Ureter (tissue), 1 donor: ENCODE results near the gene PPP6R2. TPM values are rescaled to one million over a fixed set of nuclear protein-coding genes. Genes with fewer than 3 reads are reported as not detected.
A peak's percentile ranks its signal among the peaks of the same experiment; 100 is the strongest.

Experiments
- DNase-seq: peaks from one replicate; pipeline ENCODE4 v3.0.0-alpha.2; 2020; ENCODE audit warnings: low spot score
- total RNA-seq: library from RNA; stranded (reverse); gene quantifications from one replicate; pipeline ENCODE4 v1.2.4, GENCODE V29; 2023
- donor health status: DM: yes; HTN: yes; CAD: no.

Gene PPP6R2
- total RNA-seq, 1 donor from 2014 or later = 63.5 TPM

DNA sequence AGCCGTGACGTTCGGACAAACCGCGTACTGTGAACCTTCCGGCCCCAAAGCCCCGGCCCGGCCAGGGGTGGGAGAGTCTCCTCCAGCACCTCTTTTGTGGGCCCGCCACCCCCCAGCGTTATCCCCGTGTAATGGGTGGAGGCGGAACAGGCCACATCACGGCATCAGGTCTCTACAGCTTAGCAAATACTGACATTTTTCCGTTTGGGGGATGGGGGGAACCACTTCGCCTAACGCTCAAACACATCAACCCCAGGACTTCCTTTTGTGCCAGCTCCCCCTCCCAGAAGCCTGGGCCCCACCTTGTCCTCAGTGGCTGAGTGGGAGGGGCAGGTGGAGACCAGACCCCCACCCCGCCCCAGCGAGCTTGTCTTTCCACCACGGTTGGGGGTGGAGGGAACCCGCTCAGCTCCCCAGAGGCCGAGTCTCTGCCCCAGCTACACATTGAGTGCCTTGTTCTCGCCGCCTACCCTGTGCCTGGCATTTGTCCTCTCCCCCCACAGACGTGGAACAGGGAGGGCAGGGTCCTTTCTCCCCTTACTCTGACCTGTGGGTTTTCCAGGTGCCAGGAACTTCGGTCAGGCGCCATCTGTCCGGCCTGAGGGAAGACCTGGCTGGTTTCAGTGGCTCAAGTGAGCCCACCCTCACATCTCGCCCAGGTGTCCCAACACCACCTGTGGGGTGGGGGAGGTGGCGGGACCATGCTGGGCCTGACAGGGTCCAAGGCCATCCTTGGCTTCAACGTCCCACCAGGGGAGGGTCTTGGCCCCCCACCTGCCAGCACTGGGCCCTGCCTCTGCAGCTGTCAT, 102.1 kb downstream of the PPP6R2 start:
- DNase-seq = no peak

DNA sequence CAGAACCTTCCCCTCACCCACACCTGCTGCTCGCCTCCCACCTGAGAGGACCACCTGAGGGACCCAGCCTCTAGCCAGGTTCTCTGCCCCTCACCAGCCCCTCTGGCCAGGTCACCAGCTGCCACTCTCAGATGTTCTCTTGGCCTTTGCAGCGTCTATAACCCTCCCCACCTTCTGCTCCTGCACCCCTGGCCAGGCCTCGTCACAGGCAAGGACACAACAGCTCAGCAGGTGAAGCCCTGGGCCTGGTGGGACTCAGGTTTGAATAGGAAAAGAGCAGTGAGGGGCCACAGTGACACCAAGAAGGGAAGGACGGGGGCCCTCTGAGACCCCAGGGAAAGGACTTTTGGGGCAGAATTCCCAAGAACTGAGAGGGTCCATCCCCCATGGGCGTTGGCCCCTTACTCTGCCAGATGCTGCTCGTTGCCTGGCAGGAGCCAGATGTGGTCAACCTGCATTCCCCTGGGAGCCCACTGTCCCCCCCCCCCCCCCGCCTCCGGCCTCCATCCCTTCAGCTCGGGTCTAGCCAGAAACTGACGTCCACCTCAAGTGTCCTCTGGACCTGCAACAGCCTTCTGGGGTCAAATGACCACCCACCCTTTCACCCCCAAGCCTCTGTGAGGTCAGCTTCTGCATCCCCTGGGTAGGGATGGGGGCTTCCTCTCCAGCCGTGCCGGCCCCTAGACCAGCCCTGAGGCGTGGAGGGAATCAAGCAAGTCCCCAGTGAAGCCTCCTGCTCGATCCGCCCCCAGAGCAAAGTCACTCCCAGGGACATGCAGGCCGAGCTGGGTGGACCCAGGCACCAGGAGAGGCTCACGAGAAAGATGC, 103.0 kb downstream of the PPP6R2 start:
- no peak for DNase-seq

DNA sequence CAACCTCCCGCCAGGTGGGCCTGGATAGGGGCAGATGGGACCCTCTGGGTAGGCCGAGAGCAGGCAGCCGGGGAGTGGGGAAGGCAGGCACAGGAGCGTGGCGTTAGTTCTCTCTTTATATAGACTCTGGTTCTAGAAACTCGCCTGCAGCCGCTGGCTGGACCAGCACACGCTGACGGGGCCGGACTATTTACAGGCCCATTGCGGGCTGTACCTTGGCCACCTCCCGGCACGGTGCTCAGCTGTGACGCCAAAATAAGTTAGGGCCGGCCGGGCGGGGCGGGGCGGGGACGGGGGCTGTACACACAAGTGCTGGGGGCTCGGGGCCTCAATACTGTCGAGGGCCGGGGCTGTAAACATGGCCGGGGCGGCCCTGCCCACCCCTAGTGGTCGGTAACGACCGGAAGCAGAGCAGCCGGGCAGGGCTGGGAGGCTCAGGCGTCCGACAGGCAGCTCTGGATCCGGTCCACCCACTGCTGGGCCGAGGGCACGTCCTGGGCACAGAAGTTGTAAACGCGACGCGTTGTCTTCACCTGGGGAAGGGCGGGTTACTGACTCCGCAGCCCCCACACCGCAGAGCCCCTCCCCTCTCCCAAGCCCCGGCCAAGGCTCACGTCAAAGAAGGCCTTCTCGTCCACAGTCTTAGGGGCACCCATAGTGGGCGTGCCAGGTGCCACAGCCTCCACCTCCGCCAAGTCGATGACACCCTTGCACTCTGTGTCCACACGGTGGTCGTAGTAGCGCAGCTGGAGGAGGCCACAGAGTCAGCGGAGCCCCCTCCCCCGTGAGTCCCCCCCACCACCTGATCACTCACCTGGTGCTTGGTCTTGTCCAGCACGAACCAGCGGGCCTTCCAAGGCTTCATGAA, 103.8 kb downstream of the PPP6R2 start:
- no peak for DNase-seq

DNA sequence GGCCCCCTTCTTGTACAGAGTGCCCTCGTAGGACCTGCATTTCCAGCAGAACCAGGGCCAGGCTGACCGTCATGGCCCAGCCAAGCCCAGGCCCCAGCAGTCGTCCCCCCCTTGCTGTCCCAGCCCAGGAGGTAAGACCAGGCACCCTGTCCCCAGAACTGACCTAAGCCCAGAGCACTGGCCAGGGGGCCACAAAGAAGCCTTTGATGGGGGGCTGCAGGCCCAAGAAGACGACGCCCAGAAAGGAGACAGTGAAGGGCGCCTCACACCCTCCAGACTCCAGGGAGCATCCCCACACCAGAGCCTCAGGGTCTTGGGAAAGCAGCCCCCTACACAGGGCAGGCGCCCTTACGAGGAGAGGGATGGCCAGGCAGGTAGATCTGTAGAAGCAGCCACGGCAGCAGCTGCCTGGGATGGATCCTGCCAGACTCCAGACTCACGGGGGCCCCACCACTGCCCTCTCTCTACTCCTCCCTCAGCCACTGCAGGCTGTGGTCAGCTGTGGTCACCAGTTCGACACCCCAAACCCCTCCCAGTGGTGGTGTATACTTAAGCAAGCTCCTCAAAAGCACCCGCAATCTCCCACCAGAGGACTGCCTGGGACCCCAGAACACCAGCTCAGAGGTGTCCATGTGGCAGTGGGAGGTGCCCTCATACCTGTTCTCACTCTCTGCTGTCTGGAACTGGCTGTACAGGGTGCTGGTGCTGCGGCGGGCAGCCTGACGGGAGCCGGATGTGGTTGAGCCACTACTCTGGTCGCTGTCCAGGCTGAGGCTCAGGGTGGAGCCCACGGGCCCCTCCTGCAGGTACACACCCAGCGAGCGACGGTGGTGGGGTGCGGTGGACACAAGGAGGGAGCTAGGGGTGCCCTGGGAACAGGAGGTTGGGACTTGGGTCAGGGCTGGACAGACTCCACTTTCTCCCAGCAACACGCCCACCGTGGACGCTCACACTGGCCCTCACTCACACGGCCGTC, 104.7 kb downstream of the PPP6R2 start:
- DNase-seq = no peak

DNA sequence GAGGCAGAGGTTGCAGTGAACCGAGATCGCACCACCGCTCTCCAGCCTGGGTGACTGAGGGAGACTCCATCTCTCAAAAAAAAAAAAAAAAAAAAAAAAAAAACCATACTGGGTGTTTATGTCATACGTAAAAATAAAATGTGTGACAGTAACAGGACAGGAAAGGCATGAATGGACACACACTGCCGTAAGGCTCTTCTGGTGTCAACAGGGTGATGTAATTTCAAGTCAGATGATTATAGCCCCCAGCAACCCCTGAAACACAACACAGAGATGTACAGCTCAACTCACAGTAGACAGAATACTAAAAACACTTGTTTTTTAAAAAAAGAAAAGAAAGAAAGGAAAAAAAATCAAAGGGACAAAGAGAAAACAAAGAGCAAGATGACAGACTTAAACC, 109.5 kb downstream of the PPP6R2 start:
- no peak for DNase-seq

DNA sequence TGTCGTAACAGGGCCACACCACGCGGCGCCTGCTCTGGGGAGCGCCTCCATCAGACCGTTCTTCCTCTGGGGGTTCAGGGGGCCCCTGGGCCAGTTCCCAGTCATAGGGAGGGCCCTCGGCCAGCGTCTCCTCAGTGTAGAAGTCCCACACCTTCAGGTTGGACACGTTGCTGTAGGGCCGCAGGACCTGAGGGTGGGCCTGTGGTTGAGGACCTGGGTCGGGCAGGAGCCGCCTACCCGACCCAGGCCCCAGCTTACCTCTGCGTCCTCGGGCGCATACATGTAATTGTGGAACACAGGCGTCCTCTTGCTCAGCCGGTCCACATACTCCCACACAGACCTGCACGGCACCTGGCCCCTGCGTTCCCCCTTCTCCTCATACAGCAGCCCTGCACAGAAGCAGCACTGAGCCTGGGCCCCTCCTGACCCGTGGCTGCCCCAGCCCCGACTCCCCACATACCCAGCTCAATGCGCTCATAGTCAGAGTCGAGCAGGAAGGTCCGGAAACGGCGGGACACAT, 111.5 kb downstream of the PPP6R2 start:
- no peak for DNase-seq

DNA sequence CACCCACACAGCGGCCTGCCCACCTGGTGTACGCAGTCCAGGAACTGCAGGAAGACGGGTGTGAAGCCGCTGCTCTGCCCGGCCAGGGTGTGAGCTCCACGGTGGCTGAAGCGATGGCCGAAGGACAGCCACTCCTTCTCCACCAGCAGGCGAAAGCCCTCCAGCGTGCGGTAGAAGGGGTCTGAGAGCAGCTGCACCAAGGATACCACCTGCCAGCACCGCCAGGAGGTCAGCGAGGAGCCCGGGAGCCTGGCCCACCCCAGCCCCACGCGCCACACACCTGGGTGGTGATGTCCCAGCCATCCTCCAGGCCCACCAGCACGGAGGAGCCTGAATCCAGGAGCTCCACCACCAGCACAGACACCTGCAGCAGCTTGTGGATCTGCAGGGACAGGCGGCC, 112.1 kb downstream of the PPP6R2 start:
- DNase-seq = no peak

DNA sequence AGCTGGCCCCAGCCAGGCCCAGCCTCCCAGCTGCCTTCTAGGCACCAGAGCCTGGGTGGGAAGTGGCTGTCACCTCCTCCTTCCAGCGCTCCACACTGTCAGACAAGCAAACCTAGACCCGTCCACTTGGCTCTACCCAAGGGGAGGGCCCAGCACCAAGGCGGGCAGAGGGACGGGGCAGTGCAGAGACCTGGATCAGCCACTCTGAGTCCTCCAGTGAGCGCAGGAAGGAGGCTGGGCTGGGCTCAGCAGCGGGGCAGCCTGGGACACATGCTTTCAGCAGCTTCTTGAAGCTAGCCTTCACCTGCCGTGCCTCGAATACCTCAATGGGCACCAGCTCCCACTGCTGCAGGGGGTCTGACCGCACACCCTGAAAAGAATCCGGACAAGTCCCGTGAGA, 112.9 kb downstream of the PPP6R2 start:
- DNase-seq = no peak

DNA sequence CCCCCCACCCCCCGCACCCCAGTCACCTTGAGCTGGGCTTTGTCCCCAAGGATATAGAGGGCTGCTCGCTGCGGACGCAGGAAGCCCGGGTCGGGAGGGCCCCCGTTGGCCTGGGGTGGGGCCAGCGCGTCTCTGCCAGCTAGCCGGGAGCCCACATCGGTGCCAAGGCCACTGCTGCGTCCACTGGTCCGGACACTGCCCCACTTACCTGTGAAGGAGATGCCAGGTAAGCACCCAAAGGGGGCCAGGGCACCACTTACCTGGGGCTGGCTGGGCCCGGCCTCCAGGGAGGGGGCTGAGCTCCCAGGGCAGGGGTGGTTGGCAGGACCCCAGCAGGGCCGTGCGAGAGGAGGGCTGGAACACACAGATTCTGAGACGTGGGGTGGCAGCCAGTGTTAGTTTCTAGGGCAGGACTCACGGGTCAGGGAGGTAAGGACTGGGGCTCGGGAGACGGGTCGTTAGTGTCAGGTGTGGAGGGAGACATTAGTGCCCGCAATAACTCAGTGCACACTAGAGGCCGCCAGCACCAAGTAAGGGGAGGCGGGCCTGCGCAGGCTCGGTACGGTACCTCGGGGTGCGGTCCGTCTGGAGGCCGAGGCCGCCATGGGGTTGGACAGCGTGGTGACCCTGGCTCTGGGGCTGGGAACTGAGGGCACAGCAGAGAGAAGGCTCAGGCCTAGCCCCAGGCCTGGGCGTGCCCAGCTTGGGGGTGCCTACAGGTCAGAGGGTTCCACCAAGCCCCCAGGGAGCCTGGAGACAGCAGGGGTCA, 113.5 kb downstream of the PPP6R2 start:
- DNase-seq = no peak

DNA sequence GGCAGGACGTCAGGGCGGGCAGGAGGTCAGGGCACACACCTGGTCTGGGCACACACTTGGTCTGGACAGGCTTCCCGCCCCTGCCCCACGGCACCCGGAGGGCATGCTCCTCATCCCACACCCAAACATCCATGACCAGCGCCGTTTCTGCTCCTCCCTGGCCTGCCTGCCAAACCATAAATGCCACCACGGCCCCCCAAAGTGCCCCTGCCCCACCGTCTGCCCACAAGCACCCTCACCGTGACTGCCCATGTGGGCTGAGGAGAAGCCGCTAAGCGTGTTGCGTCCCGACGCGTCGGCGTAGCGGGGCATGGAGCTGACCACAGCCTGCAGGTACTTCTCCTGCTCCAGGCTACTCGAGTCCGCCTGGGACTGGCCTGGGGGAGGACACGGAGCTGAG, 115.9 kb downstream of the PPP6R2 start:
- no peak for DNase-seq

DNA sequence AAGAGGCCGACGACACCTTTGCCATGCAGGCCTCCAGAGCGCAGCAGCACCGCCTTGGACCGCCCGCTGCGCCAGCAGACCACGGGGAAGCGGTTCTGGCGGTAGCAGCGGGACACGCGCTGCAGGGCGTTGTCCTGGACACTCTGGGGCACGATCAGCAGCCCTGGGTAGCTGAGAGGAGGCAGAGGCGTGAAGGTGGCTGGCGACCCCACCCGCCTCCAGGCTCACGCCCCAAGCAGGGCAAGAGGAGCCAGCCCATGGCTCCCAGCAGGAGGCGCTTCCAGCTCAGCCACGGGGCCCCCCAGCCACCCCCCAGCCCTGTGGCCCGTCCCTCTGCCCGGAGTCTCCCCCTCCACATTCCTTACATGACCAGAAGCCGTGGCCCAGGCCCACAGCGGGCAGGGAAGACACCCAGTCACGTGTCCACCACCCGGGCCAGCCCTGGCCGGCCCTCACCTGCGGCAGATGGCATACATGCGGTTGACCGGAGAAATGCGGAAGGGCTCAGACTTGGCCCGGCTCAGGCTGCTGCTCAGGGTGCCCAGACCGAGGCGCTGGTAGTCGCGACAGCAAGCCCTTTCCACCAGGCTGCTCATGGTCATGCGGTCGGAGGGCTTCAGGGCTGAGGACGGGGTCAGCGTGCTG, 116.5 kb downstream of the PPP6R2 start:
- DNase-seq = no peak

DNA sequence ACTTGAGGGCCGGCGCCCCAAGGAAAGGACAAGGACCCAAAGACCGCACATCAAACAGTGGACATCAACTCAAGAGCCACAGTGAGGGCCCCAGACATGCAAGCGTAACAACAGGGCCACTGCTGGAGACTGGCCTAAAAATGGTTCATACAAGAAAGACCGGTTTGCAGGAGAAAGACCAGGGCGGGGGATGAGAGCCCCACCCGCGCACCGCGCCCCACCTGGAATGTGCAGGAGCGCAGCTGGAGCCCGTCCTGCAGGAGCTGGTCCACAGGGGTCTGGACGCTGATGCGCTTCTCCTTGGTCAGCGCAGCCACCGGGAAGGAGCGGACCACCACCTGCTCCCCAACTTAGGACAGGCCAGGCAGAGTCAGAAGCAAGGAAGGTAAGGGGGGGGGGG, 117.8 kb downstream of the PPP6R2 start:
- peak; percentile 76 for DNase-seq

DNA sequence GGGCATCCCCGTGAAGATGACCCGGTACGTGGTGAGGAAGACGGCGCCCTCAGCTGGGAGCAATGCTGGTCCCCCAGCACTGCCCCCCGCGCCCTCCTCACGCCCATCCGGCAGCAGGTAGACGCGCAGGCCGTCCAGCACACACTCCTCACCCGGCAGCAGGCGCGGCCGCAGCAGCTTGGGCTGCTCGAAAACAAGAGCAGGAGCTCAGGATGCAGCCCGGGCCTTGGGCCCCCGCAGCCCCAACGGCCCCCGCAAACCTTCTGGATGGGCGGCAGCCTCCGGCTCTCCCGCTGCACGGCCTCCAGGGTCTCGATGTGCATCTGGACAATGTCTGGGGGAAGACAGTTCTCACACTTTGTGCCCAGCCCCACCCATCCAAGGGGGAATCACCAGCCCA, 118.4 kb downstream of the PPP6R2 start:
- DNase-seq = no peak

DNA sequence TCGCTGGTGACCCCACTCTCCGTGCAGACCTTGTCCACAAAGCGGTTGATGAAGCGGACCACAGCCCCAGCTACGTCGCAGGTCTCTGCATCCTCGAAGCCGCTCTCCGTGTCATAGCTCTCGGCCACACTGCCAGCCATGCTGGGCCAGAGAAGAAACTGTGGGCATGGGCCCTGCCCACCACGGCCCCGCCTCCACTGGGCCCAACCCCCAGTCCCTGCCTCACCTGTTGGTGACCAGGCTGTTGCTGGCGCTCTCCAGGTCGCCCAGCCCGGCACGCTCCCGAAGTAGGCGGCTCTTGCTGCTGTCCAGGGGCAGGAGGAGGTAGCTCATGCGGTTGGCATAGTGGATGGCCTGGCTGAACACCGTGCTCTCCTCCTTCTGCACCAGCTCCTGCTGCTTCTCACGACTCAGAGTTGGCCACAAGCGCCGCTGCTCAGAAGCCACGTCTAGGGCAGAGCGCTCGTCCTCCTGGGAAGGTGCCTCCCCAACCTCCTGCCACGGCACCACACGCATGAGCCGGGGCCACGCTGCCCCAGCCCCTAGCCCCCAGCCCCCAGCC, 118.9 kb downstream of the PPP6R2 start:
- DNase-seq = no peak

DNA sequence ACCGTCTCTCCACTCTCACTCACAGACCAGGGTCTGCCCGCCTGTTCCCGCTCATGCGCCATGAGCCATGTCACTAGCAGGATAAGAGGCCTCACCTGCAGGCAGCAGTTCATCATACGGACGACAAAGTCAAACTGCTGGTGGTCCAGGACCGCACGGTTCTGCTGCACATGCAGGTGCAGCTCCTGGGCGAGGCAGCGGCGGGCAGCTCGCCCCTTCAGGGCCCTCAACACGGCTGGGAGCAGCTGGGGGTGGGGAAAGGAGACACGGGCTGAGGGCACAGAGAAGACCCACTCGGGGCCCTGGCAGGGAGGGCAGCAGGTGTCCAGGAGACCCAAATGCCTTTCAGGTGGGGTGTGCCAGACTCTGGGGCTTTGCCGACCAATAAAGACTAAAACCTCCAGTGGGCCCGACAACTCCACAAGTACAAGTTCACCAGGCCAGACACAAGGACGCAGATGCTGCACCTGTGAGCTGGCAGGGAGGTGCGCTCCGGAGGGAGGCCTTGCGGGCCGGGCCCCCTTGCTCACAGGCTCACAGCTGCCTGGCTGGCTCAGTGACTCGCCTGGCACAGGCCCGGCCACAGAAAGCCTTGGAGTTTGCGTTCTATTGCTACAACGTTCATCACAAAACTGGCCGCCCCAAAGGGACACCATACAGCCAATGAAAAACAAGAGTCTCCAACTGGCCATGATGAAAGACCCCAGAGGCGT, 120.2 kb downstream of the PPP6R2 start:
- no peak for DNase-seq

DNA sequence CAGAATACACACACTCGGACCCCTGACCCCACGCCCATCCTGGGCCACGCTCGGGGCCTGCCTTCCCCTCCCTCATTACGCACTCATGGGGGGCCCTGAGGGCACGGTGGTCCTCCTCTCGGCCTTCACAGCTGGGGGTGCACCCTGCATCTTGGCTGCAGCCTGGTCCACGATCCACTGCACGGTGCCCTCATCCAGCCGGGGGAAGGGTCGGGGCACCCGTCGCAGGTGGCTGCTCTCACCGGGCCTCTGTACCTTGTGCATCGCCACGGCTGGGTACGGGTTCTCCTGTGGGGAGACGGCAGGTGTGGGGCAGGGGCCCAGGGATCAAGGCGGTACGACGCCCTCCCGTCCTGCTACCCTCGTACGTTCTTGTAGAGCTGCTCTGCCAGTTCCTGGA, 121.3 kb downstream of the PPP6R2 start:
- DNase-seq = no peak

DNA sequence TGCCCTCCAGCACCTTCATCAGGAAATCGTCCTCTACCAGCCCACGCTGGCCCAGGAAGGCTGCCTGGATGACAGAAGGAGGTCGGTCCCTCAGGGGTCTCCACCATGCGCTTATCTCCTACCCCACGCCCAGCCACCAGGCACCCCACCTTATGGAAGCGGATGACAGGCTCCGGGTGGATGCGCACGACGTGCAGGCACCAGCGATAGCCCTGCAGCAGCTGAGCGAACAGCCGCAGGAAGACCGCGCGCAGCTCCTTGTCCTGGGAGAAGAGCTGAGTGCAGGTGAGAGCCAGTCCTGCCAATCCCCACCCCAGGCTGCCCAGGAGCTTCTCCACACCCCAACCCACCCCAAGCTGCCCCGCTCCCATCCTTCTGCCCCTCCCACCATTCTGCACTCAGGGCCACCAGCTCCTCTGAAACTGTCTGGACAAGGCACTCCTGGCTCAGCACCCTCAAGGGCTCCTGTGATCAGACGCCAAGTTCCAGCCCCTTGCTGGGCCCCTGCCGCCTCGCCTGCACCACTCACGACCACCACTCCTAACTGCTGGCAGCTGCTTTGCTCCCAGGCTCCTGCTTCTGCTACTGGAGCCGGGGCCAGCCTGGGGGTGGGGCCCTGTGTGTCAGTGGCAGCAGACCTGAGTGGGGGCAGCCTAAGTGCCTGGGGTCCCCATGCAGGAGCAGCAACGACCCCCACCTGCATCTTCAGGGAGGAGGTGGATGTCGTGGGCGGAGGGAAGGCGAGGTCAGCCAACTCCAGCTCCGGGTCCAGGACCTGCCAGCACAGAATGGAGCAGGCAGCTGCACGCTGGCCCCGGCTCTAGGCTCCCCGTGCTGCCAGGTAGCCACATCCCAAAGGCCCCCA, 122.2 kb downstream of the PPP6R2 start:
- DNase-seq = no peak
